ENCODE results near the gene LRP5. TPM values are rescaled to one million over a fixed set of nuclear protein-coding genes. Genes with fewer than 3 reads are reported as not detected.

The LRP5 gene
- total RNA-seq, 2 donors from 2014 or later = 43.3 to 63.6 TPM

- 63 to 72% methylated on average over 2 of the region's 2 CpGs for WGBS, 2 donors
- intact Hi-C loops (cut with DNase I) = no loop called here
- no peak overlapping the region for H3K4me3 ChIP-seq
- DNase-seq = no peak
- no peaks in the 10 kb centered on the region for H3K27me3 ChIP-seq
- no peaks in the 10 kb centered on the region for H3K36me3 ChIP-seq (replicated peaks in 1 of 2; ENCODE audit: insufficient read depth in 1 of 2, low read depth in 2 of 2)
- no peaks in the 10 kb centered on the region for H3K9me3 ChIP-seq
- no peak for ATAC-seq
- H3K27ac ChIP-seq = no peak overlapping the region
- H3K4me1 ChIP-seq = peaks cover 16% of the 10 kb centered on the region
- TF ChIP-seq CTCF (IDR thresholded peaks at IDR 0.05) (no peak), POLR2A (IDR thresholded peaks at IDR 0.05) (no peak)
These were observed 18.7 kb upstream of the LRP5 start for GRCh38 chr11:68293708-68294107.

DNA sequence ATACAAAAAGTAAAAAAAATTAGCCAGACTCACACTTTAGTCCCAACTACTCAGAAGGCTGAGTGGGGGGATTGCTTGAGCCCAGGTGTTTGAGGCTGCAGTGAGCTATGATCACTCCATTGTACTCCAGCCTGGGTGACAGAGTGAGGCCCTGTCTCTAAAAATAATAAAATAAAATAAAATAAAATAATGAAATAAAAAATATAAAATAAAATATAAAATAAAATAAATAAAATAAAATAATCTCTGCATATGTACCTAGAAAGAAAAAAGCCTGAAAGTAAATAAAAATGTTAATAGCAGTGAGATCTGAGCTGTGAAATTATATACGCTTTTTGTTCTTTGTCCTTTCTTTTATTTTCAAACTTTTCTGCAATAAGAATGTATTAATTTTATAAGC is 17.1 kb upstream of the LRP5 start:
- 98 to 100% methylated on average over 1 of the region's 1 CpG for WGBS, 2 donors
- ATAC-seq = no peak

DNA sequence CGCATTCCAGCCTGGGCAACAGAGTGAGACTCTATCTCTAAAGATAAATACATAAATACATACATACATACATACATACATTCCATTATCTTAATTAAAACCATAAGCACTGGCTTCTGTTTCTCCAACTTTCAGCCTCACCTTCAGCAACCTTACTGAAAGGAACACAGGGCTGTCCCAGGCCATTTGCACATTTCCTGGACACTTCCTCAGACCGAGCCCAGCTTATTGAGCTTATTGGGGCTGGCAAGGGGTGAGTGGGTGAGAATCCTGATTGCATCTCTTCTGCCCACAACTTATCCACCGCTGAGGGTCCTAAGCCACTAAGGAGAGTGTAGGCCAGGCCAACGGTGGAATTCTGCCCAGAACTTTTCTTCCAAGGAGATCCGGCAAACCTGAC is 16.5 kb upstream of the LRP5 start:
- DNase-seq = no peak
- Histone ChIP-seq H3K4me1 (peaks cover 19% of the 10 kb centered on the region), H3K4me3 (no peak overlapping the region), H3K27me3 (no peaks in the 10 kb centered on the region), H3K9me3 (no peaks in the 10 kb centered on the region), H3K36me3 (replicated peaks in 1 of 2; ENCODE audit: insufficient read depth in 1 of 2, low read depth in 2 of 2) (no peaks in the 10 kb centered on the region), H3K27ac (no peak overlapping the region)
- intact Hi-C loops (cut with DNase I) = loop anchor here (5.0 kb wide), 1 partner anchor 39 kb away; no protein-coding TSS in a partner anchor
- WGBS, 2 donors = 82 to 89% methylated on average over 5 of the region's 5 CpGs
- ATAC-seq = no peak
- no peak for TF ChIP-seq POLR2A (IDR thresholded peaks at IDR 0.05)
- no peak for TF ChIP-seq CTCF (IDR thresholded peaks at IDR 0.05)

More for the DNA sequence above, 17.1 kb upstream of the LRP5 start:
- TF ChIP-seq POLR2A (IDR thresholded peaks at IDR 0.05) (no peak), CTCF (IDR thresholded peaks at IDR 0.05) (no peak)
- H3K27me3 ChIP-seq = no peaks in the 10 kb centered on the region
- H3K36me3 ChIP-seq (replicated peaks in 1 of 2; ENCODE audit: insufficient read depth in 1 of 2, low read depth in 2 of 2) = no peaks in the 10 kb centered on the region
- H3K27ac ChIP-seq = no peak overlapping the region
- DNase-seq = no peak
- no peaks in the 10 kb centered on the region for H3K9me3 ChIP-seq
- peaks cover 19% of the 10 kb centered on the region for H3K4me1 ChIP-seq
- no peak overlapping the region for H3K4me3 ChIP-seq
- intact Hi-C loops (cut with DNase I) = loop anchor here (5.0 kb wide), 1 partner anchor 38 kb away; no protein-coding TSS in a partner anchor

DNA sequence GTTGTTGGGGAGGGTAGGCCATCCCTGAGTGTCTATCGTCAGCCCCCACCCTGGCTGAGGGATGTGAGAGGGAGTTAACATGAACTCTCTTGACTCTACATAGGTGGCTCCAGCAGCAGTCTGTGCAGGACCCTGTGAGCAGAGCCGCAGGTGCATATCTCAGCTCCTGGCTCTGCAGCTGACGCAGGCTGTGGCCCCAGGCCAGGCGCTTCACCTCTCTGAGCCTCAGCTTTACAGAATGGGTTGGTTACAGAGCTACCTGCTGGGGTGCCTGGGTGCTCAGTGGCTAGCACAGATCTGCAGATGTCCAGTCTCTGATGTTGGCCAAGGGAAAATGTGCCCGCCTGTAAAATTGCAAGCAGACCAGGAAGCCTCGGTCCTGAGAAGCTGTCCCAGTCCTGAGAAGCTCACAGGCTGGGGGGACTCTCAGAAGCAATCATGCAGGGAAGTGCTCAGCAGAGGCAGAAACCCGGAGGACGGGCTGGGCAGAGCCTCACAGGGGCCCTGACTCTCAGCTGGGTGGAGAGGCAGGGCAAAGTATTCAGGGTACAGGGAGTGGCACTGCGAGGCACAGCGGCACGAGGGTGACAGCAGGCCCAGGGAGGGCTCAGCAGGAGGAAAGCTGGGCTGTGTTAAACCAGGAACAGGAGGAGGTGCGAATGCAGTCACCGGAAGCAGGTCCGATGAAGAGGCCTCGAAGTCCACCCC is 15.9 kb upstream of the LRP5 start:
- Histone ChIP-seq H3K27me3 (no peaks in the 10 kb centered on the region), H3K4me3 (no peak overlapping the region), H3K27ac (no peak overlapping the region), H3K4me1 (peaks cover 19% of the 10 kb centered on the region), H3K36me3 (replicated peaks in 1 of 2; ENCODE audit: insufficient read depth in 1 of 2, low read depth in 2 of 2) (no peaks in the 10 kb centered on the region), H3K9me3 (no peaks in the 10 kb centered on the region)
- DNase-seq (no peak), ATAC-seq (no peak)
- TF ChIP-seq CTCF (IDR thresholded peaks at IDR 0.05) (no peak), POLR2A (IDR thresholded peaks at IDR 0.05) (no peak)
- WGBS, 2 donors = 76 to 81% methylated on average over 10 to 14 of the region's 15 CpGs
- intact Hi-C loops (cut with DNase I) = loop anchor here (5.0 kb wide), 1 partner anchor 39 kb away; no protein-coding TSS in a partner anchor

DNA sequence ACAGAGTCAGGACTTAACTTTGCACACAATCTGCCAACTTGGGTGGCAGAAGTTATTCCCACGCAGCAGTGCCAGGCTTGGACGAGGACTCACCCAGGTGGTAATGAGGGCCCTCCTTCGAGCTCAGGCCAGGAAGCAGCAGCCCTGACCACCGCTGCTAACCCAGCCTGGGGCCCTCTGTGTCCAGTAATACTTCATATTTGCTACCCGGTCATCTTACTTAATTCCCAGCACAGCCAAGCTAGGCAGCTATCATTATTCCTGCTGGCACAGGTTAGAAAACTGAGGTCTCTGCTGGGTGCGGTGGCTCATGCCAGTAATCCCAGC is 15.4 kb upstream of the LRP5 start:
- TF ChIP-seq POLR2A (IDR thresholded peaks at IDR 0.05) (no peak), CTCF (IDR thresholded peaks at IDR 0.05) (no peak)
- Histone ChIP-seq H3K27ac (no peak overlapping the region), H3K4me1 (peaks cover 19% of the 10 kb centered on the region), H3K36me3 (replicated peaks in 1 of 2; ENCODE audit: insufficient read depth in 1 of 2, low read depth in 2 of 2) (no peaks in the 10 kb centered on the region), H3K27me3 (no peaks in the 10 kb centered on the region), H3K4me3 (no peak overlapping the region), H3K9me3 (no peaks in the 10 kb centered on the region)
- DNase-seq = no peak
- 56 to 84% methylated on average over 2 to 6 of the region's 6 CpGs for WGBS, 2 donors
- intact Hi-C loops (cut with DNase I) = loop anchor here (5.0 kb wide), 1 partner anchor 40 kb away; no protein-coding TSS in a partner anchor
- no peak for ATAC-seq
